Right cardiac atrium (tissue), 5 donors: ENCODE measurements around the gene ZNF141. TPM values are rescaled to one million over a fixed set of nuclear protein-coding genes. Genes with fewer than 3 reads are reported as not detected.
"Not testable (repeated sequence)": the region's sequence is repeated elsewhere in the genome, so short reads cannot be mapped to it uniquely, and the experiment has no call there.

ENCODE experiments used
- ATAC-seq, 2 donors: fragments of 200-7000 bp; cut with Tn5 transposase; one replicate each; pipeline versions ENCODE4 v1.8.0 to v1.9.1; 2020; ENCODE audit warnings: moderate library complexity in 2 of 2, mild to moderate bottlenecking in 1 of 2
- DNase-seq, 3 donors: peaks; one replicate each; pipeline ENCODE4 v3.0.0-alpha.2; 2020
- H3K27ac ChIP-seq: one replicate; pipeline ENCODE4 v1.5.1; 2013; ENCODE audit warnings: mild to moderate bottlenecking, low read length, control low read depth, moderate library complexity
- H3K27me3 ChIP-seq: one replicate; pipeline ENCODE4 v1.6.1; 2013; ENCODE audit not compliant: control insufficient read depth, insufficient read depth
- H3K4me1 ChIP-seq: one replicate; pipeline ENCODE4 v1.6.1; 2013; ENCODE audit warnings: low read length; ENCODE audit not compliant: control insufficient read depth, insufficient read depth
- H3K4me3 ChIP-seq: one replicate; pipeline ENCODE4 v1.5.1; 2013; ENCODE audit warnings: low read length, control low read depth
- H3K9me3 ChIP-seq: one replicate; pipeline ENCODE4 v1.6.1; 2013; ENCODE audit warnings: low read length; ENCODE audit not compliant: control insufficient read depth
- WGBS: extraction: QIAGEN DNeasy Blood & Tissue Kit; methylation state at CpG from one replicate; pipeline ENCODE4 v1.1.7; 2013; 5-methylcytosine and 5-hydroxymethylcytosine counted together
- intact Hi-C, 4 donors: fragments of 100-400 bp; cut with DNase I; formaldehyde crosslinking; loops; one replicate each; pipeline versions ENCODE4 v1.11.0 to v1.14.0; 2022 to 2023
- microRNA-seq, 2 donors: library from miRNA; unstranded; fragments of <30 nt; microRNA quantifications; one replicate each; pipeline ENCODE4 v1.2.0, GENCODE V29; 2020 to 2021
- polyA plus RNA-seq: library from polyadenylated mRNA; stranded (reverse); fragments of 200-250 nt; gene quantifications from one replicate; pipeline ENCODE4 v1.2.3, GENCODE V29; 2013
- total RNA-seq, 4 donors: library from RNA; stranded (reverse); fragmentation: NEBNext Ultra II Directional; extraction: Animal tissue kit (Norgen Biotek cat#: 25700); gene quantifications; one replicate each; pipeline ENCODE4 v1.2.1, GENCODE V29; 2021
- donor health status: healthy with polysubstance abuse.
- donor health status: DM: no; HTN: yes; CAD: no.
- donor health status: DM: no; HTN: no; CAD: no.
- donor health status: DM: no; HTN: yes; CAD: no; lungs with severe emphysema.
- donor health status: DM: yes; HTN: yes; CAD: no.

ZNF141 gene
- total and polyA plus RNA-seq, 5 donors: 3.1 to 11.5 (median 11.2) TPM

DNA sequence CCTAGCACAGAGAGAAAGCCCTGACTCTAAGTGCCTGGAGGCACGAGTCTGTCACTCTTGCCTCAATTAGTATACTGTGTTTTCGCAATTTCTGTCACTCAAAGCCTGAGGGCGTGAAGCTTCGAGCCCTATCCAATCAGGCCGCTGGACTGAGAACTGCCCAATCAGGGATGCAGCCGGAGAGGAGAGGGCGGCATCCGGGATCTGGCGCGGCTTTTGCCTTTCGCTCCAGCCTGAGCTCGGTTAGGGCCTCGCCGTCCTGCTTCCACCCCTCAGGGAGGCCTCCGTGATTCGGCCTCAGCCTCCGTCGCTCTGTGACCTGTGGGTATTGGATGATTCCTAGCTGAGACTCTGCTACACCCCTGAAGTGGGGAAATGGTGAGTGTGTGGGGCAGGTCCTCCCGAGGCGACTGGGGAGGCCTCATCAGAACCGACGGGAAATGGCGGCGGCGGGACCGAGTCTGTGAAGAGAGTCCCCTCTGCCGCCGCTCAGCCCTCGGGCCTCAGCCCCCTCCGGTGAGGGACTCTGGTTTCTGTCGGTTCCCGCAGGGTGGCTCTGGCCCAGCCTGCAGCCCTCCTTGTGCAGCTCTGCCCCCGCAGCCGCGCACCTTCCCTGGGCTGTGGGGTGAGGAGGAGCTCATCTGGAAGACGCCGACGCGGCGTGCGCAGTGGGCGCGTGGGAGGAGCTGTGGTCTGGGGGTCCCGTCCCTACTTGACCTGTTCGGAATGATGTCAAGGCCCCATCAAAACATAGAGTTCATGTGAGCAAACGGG is 48.5 kb downstream of the ZNF141 start:
- Histone ChIP-seq H3K27ac (no peak overlapping the region), H3K4me1 (no peaks in the 10 kb centered on the region), H3K27me3 (no peaks in the 10 kb centered on the region), H3K4me3 (no peak overlapping the region), H3K9me3 (peaks cover 17% of the 10 kb centered on the region)
- no peak for DNase-seq
- intact Hi-C loops: loop anchor here in 1 of 4 donors (10.0 kb wide), 1 partner anchor 49 kb away; no protein-coding TSS in a partner anchor
- WGBS: 5% methylated on average over 46 of the region's 46 CpGs
- ATAC-seq: no peak

DNA sequence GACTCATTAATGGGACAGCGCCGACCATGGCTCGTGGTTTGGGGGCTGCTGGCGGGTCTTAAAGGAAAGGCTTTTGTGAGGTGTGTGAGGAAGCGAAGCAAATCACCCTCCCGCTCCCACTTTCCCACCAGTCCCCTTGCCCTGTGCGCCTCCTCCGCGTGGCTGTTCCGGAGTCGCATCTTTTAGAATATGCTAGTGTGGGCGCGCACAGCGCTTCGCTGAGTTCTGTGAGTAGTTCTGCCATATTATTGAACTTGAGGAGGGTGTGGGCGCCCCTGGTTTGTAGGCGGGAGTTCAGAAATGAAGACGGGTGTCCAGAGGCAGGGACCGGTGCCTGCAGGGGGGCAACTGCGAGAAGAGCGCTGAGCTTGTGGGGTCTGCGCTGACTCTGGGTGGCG is 49.1 kb downstream of the ZNF141 start:
- no peak overlapping the region for H3K4me3 ChIP-seq
- intact Hi-C loops: loop anchor here in 1 of 4 donors (10.0 kb wide), 1 partner anchor 48 kb away; no protein-coding TSS in a partner anchor
- H3K27ac ChIP-seq: no peak overlapping the region
- H3K9me3 ChIP-seq: peaks cover 17% of the 10 kb centered on the region
- no peaks in the 10 kb centered on the region for H3K27me3 ChIP-seq
- no peak for ATAC-seq
- no peaks in the 10 kb centered on the region for H3K4me1 ChIP-seq
- 17% methylated on average over 23 of the region's 23 CpGs for WGBS
- DNase-seq: no peak

DNA sequence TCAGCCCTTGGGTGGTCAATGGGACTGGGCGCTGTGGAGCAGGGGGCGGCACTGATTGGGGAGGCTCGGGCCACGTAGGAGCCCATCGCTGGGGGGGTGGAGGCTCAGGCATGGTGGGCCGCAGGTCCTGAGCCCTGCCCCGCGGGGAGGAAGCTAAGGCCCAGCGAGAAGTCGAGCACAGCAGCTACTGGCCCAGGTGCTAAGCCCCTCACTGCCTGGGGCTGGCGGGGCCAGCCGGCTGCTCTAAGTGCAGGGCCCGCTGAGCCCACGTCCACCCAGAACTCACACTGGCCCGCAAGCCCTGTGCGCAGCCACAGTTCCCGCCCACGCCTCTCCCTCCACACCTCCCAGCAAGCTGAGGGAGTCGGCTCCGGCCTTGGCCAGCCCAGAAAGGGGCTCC is 66.4 kb downstream of the ZNF141 start:
- Histone ChIP-seq H3K27me3 (no peaks in the 10 kb centered on the region), H3K27ac (no peak overlapping the region), H3K4me1 (no peaks in the 10 kb centered on the region), H3K4me3 (no peak overlapping the region), H3K9me3 (peaks cover 13% of the 10 kb centered on the region)
- ATAC-seq (no peak), DNase-seq (no peak)
- intact Hi-C loops: no loop called here
- 95% methylated on average over 20 of the region's 20 CpGs for WGBS

DNA sequence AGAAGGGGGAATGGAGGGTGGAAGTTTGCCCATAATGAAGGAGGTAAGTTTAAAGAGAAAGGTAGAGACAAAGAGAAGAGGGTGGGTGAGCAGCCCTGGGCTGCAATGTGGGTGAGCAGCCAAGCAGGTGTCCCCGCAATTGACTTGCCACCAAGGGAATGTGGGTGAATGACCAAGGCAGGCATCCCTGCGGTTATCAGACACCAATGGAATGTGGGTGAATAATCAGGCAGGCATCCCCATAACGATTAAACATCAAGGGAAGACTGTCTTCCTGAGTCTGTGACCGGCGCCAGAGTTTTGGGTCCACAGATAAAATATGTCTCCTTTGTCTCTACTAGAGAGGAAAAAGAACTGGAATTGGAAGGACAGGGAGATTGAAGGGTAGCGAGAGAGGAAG is 70.7 kb downstream of the ZNF141 start:
- H3K9me3 ChIP-seq: peaks cover 11% of the 10 kb centered on the region

GRCh38 chr4:422587-422986 is 85.0 kb downstream of the ZNF141 start:
- 90% methylated on average over 2 of the region's 2 CpGs for WGBS
- Histone ChIP-seq H3K4me3 (no peak overlapping the region), H3K9me3 (peaks cover 19% of the 10 kb centered on the region), H3K27me3 (no peaks in the 10 kb centered on the region), H3K27ac (no peak overlapping the region), H3K4me1 (no peaks in the 10 kb centered on the region)
- intact Hi-C loops: no loop called here
- ATAC-seq: no peak
- DNase-seq: no peak

More for the DNA sequence above, 70.7 kb downstream of the ZNF141 start:
- DNase-seq, intact Hi-C loops, H3K27ac ChIP-seq, H3K27me3 ChIP-seq, H3K4me3 ChIP-seq, H3K4me1 ChIP-seq, ATAC-seq: not testable (repeated sequence)
- WGBS: 93% methylated on average over 6 of the region's 6 CpGs

Small RNA genes within 50 kb of the gene (microRNA-seq; reads per million reads assigned to microRNA genes)
- 0 reads per million in 2 donors for gene MIR571

Other genes starting within 250 kb of the ZNF141 start
- gene ZNF718, start 213.3 kb upstream of the ZNF141 start, total RNA-seq: 1 to 10 TPM; 3.6 to 7.9 (median 5.0) TPM
- 1.7 TPM for gene ZNF718, start 213.3 kb upstream of the ZNF141 start, polyA plus RNA-seq
- under 1 TPM in 1 of 4 donors, not detected in 3; 0.25 TPM for gene ZNF732, start 32.3 kb upstream of the ZNF141 start, total RNA-seq
- gene ZNF732, start 32.3 kb upstream of the ZNF141 start, polyA plus RNA-seq: 0.09 TPM
- gene ZNF721, start 161.3 kb downstream of the ZNF141 start, total RNA-seq: 10 to 100 TPM; 14.4 to 18.9 (median 15.9) TPM
- gene ZNF721, start 161.3 kb downstream of the ZNF141 start, polyA plus RNA-seq: 7.9 TPM
- 10 to 100 TPM; 20.8 to 25.9 (median 23.9) TPM for gene PIGG, start 161.4 kb downstream of the ZNF141 start, total RNA-seq
- 18.3 TPM for gene PIGG, start 161.4 kb downstream of the ZNF141 start, polyA plus RNA-seq
- not detected for gene TMEM271, start 238.5 kb downstream of the ZNF141 start, total RNA-seq
- not detected for gene TMEM271, start 238.5 kb downstream of the ZNF141 start, polyA plus RNA-seq